Adrenal gland (tissue), 12 donors: ENCODE measurements around the gene FHIT. TPM values are rescaled to one million over a fixed set of nuclear protein-coding genes. Genes with fewer than 3 reads are reported as not detected.

Experiments used
- DNase-seq, 7 donors: peaks; one replicate each; pipeline ENCODE4 v3.0.0-alpha.2; 2019 to 2020
- H3K27ac ChIP-seq, 5 donors: fragments of 200-600 bp; sonication (generic) in 4 of 5; 1 replicate in 3 of 5; 2 replicates in 2 of 5; pipeline versions ENCODE4 v1.5.1 to v1.8.0; 2016 to 2020; ENCODE audit warnings: mild to moderate bottlenecking in 1 of 5
- H3K27me3 ChIP-seq: fragments of 200-600 bp; 2 replicates; pipeline ENCODE4 v1.8.0; 2021
- H3K36me3 ChIP-seq, 2 donors: fragments of 200-600 bp; replicated peaks in 1 of 2; 1 replicate in 1 of 2; 2 replicates in 1 of 2; pipeline versions ENCODE4 v1.5.1 to v1.8.0; 2018 to 2022
- H3K4me1 ChIP-seq, 2 donors: fragments of 200-600 bp; replicated peaks in 1 of 2; 1 replicate in 1 of 2; 2 replicates in 1 of 2; pipeline versions ENCODE4 v1.5.1 to v1.8.0; 2018 to 2021
- H3K4me3 ChIP-seq, 4 donors: fragments of 200-600 bp; sonication (generic) in 3 of 4; one replicate each; pipeline ENCODE4 v1.5.1; 2016 to 2018
- H3K9me3 ChIP-seq, 3 donors: fragments of 200-600 bp; sonication (generic) in 1 of 3; replicated peaks in 1 of 3; 1 replicate in 2 of 3; 2 replicates in 1 of 3; pipeline versions ENCODE4 v1.5.1 to v1.8.0; 2016 to 2021
- CTCF ChIP-seq, 6 experiments: fragments of 450-650 bp in 4 of 6; fragments of 200-600 bp in 2 of 6; sonication (generic) in 1 of 6; IDR thresholded peaks; 1 replicate in 5 of 6; 2 replicates in 1 of 6; pipeline versions ENCODE4 v1.5.1 to v1.8.0; 2016 to 2021; ENCODE audit warnings: antibody characterized with exemption in 6 of 6, mild to moderate bottlenecking in 2 of 6, moderate library complexity in 1 of 6
- POLR2A ChIP-seq, 2 donors: fragments of 450-650 bp; IDR thresholded peaks; one replicate each; pipeline ENCODE4 v1.6.1; 2017; ENCODE audit warnings: antibody characterized with exemption in 2 of 2, mild to moderate bottlenecking in 2 of 2, moderate library complexity in 1 of 2
- WGBS, 4 donors: extraction: QIAGEN DNeasy Blood & Tissue Kit in 2 of 4; methylation state at CpG; one replicate each; pipeline versions ENCODE4 v1.1.5 to v1.1.7; 2013 to 2017; 5-methylcytosine and 5-hydroxymethylcytosine counted together
- intact Hi-C, 2 donors: fragments of 100-400 bp; cut with DNase I; formaldehyde crosslinking; loops; one replicate each; pipeline versions ENCODE4 v1.14.1 to v1.15.0; 2022 to 2023
- polyA plus RNA-seq, 3 donors: library from polyadenylated mRNA; stranded (reverse); fragments of 200-250 nt in 2 of 3; fragments of 350-450 nt in 1 of 3; fragmentation: Illumina TruSeq in 1 of 3; extraction: RNeasy Lipid Tissue Mini Kit (QIAGEN cat#74804) in 1 of 3; gene quantifications; one replicate each; pipeline ENCODE4 v1.2.3, GENCODE V29; 2013 to 2014
- total RNA-seq, 9 donors: library from RNA; depleted of rRNA in 4 of 9; stranded (reverse); fragments of >200 nt in 4 of 9; fragments of 120-200 nt in 1 of 9; fragmentation: NEBNext Ultra II Directional in 1 of 9; extraction: Animal tissue kit (Norgen Biotek cat#: 25700) in 1 of 9; gene quantifications; one replicate each; pipeline versions ENCODE4 v1.1.0 to v1.2.4, GENCODE V29; 2013 to 2023
- donor health status: healthy with polysubstance abuse.
- donor health status: Bipolar disorder and iron deficiency.
- donor health status: DM: yes; HTN: yes; CAD: no.
- donor health status: DM: no; HTN: no; CAD: no.
- donor health status: DM: no; HTN: no; CAD: no.
- donor health status: DM: yes; HTN: yes; CAD: no.

Gene FHIT
- total and polyA plus RNA-seq, 12 donors: 14.1 to 43.9 (median 28.8) TPM

- no peak for DNase-seq
- TF ChIP-seq POLR2A (IDR thresholded peaks at IDR 0.05) (no peak), CTCF (IDR thresholded peaks at IDR 0.05) (no peak)
- no peaks in the 10 kb centered on the region for H3K9me3 ChIP-seq
- H3K4me3 ChIP-seq: no peak overlapping the region
- intact Hi-C loops: no loop called here
- no peak overlapping the region for H3K27ac ChIP-seq
- no peaks in the 10 kb centered on the region for H3K36me3 ChIP-seq
- WGBS, 4 donors: 56 to 75% (median 69%) methylated on average over 2 of the region's 2 CpGs
- H3K4me1 ChIP-seq: no peaks in the 10 kb centered on the region
- no peaks in the 10 kb centered on the region for H3K27me3 ChIP-seq
These were observed 605.5 kb downstream of the FHIT start for GRCh38 chr3:60645801-60646200.

- TF ChIP-seq POLR2A (IDR thresholded peaks at IDR 0.05) (no peak), CTCF (IDR thresholded peaks at IDR 0.05) (no peak)
- Histone ChIP-seq H3K27me3 (no peaks in the 10 kb centered on the region), H3K4me3 (no peak overlapping the region), H3K27ac (no peak overlapping the region), H3K4me1 (no peaks in the 10 kb centered on the region), H3K9me3 (no peaks in the 10 kb centered on the region), H3K36me3 (no peaks in the 10 kb centered on the region)
- intact Hi-C loops: no loop called here
- no peak for DNase-seq
- WGBS, 4 donors: 70 to 84% (median 81%) methylated on average over 1 of the region's 1 CpG
These were observed 607.4 kb downstream of the FHIT start for GRCh38 chr3:60643831-60644230.

GRCh38 chr3:60641354-60641753 is 609.9 kb downstream of the FHIT start:
- Histone ChIP-seq H3K4me1 (no peaks in the 10 kb centered on the region), H3K9me3 (no peaks in the 10 kb centered on the region), H3K4me3 (no peak overlapping the region), H3K27ac (no peak overlapping the region), H3K27me3 (no peaks in the 10 kb centered on the region), H3K36me3 (no peaks in the 10 kb centered on the region)
- intact Hi-C loops: no loop called here
- TF ChIP-seq CTCF (IDR thresholded peaks at IDR 0.05): no peak
- TF ChIP-seq POLR2A (IDR thresholded peaks at IDR 0.05): no peak
- 35 to 75% (median 59%) methylated on average over 2 of the region's 2 CpGs for WGBS, 4 donors
- no peak for DNase-seq

GRCh38 chr3:60636846-60637245 is 614.4 kb downstream of the FHIT start:
- H3K4me1 ChIP-seq: no peaks in the 10 kb centered on the region
- no peak overlapping the region for H3K4me3 ChIP-seq
- no peak overlapping the region for H3K27ac ChIP-seq
- no peak for DNase-seq
- TF ChIP-seq POLR2A (IDR thresholded peaks at IDR 0.05): no peak
- no peak for TF ChIP-seq CTCF (IDR thresholded peaks at IDR 0.05)
- no peaks in the 10 kb centered on the region for H3K27me3 ChIP-seq
- intact Hi-C loops: no loop called here
- no peaks in the 10 kb centered on the region for H3K9me3 ChIP-seq
- no peaks in the 10 kb centered on the region for H3K36me3 ChIP-seq
